Skin epidermis (tissue), 12 donors: ENCODE results near the gene TUBA3E.
"Not testable (repeated sequence)": the region's sequence is repeated elsewhere in the genome, so short reads cannot be mapped to it uniquely, and the experiment has no call there.

Experiments used
- H3K27ac ChIP-seq, 21 experiments: fragments of 200-600 bp; sonication (generic) in 11 of 21; one replicate each; pipeline ENCODE4 v1.5.0; 2020; ENCODE audit warnings: mild to moderate bottlenecking in 3 of 21, inconsistent platforms in 2 of 21, moderate library complexity in 2 of 21
- H3K4me3 ChIP-seq, 7 experiments: fragments of 200-600 bp; sonication (generic) in 2 of 7; one replicate each; pipeline ENCODE4 v1.5.0; 2020; ENCODE audit warnings: inconsistent platforms in 2 of 7, mild to moderate bottlenecking in 2 of 7, moderate library complexity in 1 of 7

Gene TUBA3E

GRCh38 chr2:130198343-130198742, at the start of gene TUBA3E:
TSS of gene TUBA3E (minus strand) at chr2:130198439. CDS start at chr2:130198360, 79 bp downstream.
- Histone ChIP-seq H3K27ac (no peak within 1 kb of the TSS), H3K4me3 (no peak within 1 kb of the TSS)

GRCh38 chr2:130246430-130246829, 48.2 kb upstream of the TUBA3E start:
- Histone ChIP-seq H3K27ac (no peak overlapping the region), H3K4me3 (no peak overlapping the region)

- no peak overlapping the region for H3K4me3 ChIP-seq
Observed at GRCh38 chr2:130245976-130246375, 47.7 kb upstream of the TUBA3E start.

GRCh38 chr2:130243359-130243758, 45.1 kb upstream of the TUBA3E start:
- H3K27ac ChIP-seq = no peak overlapping the region
- no peak overlapping the region for H3K4me3 ChIP-seq

More at GRCh38 chr2:130245976-130246375, 47.7 kb upstream of the TUBA3E start:
- no peak overlapping the region for H3K27ac ChIP-seq

- no peak overlapping the region for H3K4me3 ChIP-seq
- no peak overlapping the region for H3K27ac ChIP-seq
Observed at GRCh38 chr2:130241041-130241707, 42.9 kb upstream of the TUBA3E start.

- H3K27ac ChIP-seq, H3K4me3 ChIP-seq: not testable (repeated sequence)
Observed at GRCh38 chr2:130239581-130239980, 41.3 kb upstream of the TUBA3E start.

- H3K27ac ChIP-seq, H3K4me3 ChIP-seq: not testable (repeated sequence)
Observed at GRCh38 chr2:130233066-130233465, 34.8 kb upstream of the TUBA3E start.

- Histone ChIP-seq H3K4me3 (no peak overlapping the region), H3K27ac (no peak overlapping the region)
Observed at GRCh38 chr2:130231656-130232055, 33.4 kb upstream of the TUBA3E start.

- H3K27ac ChIP-seq = not testable (repeated sequence)
Observed at GRCh38 chr2:130230907-130231306, 32.7 kb upstream of the TUBA3E start.

GRCh38 chr2:130230376-130230775, 32.1 kb upstream of the TUBA3E start:
- H3K4me3 ChIP-seq, H3K27ac ChIP-seq: not testable (repeated sequence)

More at GRCh38 chr2:130230907-130231306, 32.7 kb upstream of the TUBA3E start:
- H3K4me3 ChIP-seq = not testable (repeated sequence)

GRCh38 chr2:130229161-130229510, 30.9 kb upstream of the TUBA3E start:
- not testable (repeated sequence) for H3K4me3 ChIP-seq

GRCh38 chr2:130228467-130229160, 30.4 kb upstream of the TUBA3E start:
- H3K4me3 ChIP-seq = not testable (repeated sequence)

More at GRCh38 chr2:130229161-130229510, 30.9 kb upstream of the TUBA3E start:
- not testable (repeated sequence) for H3K27ac ChIP-seq

GRCh38 chr2:130228005-130228404, 29.8 kb upstream of the TUBA3E start:
- H3K27ac ChIP-seq, H3K4me3 ChIP-seq: not testable (repeated sequence)

More at GRCh38 chr2:130228467-130229160, 30.4 kb upstream of the TUBA3E start:
- H3K27ac ChIP-seq = not testable (repeated sequence)

- not testable (repeated sequence) for H3K27ac ChIP-seq, H3K4me3 ChIP-seq
Observed at GRCh38 chr2:130222523-130222922, 24.3 kb upstream of the TUBA3E start.

GRCh38 chr2:130220505-130220904, 22.3 kb upstream of the TUBA3E start:
- not testable (repeated sequence) for H3K27ac ChIP-seq, H3K4me3 ChIP-seq

GRCh38 chr2:130219147-130219546, 20.9 kb upstream of the TUBA3E start:
- not testable (repeated sequence) for H3K4me3 ChIP-seq, H3K27ac ChIP-seq

- H3K4me3 ChIP-seq, H3K27ac ChIP-seq: not testable (repeated sequence)
Observed at GRCh38 chr2:130207051-130207450, 8.8 kb upstream of the TUBA3E start.

- H3K4me3 ChIP-seq, H3K27ac ChIP-seq: not testable (repeated sequence)
Observed at GRCh38 chr2:130203150-130203549, 4.9 kb upstream of the TUBA3E start.

GRCh38 chr2:130202518-130202917, 4.3 kb upstream of the TUBA3E start:
- H3K4me3 ChIP-seq, H3K27ac ChIP-seq: not testable (repeated sequence)

- H3K27ac ChIP-seq = not testable (repeated sequence)
Observed at GRCh38 chr2:130196052-130196451, 2.2 kb downstream of the TUBA3E start.

GRCh38 chr2:130195089-130195635, 3.1 kb downstream of the TUBA3E start:
- H3K4me3 ChIP-seq, H3K27ac ChIP-seq: not testable (repeated sequence)

More at GRCh38 chr2:130196052-130196451, 2.2 kb downstream of the TUBA3E start:
- H3K4me3 ChIP-seq = not testable (repeated sequence)
